Endothelial cell of umbilical vein (primary cell): ENCODE measurements around the gene DGKD. TPM values are rescaled to one million over a fixed set of nuclear protein-coding genes. Genes with fewer than 3 reads are reported as not detected.
"Not testable (repeated sequence)": the region's sequence is repeated elsewhere in the genome, so short reads cannot be mapped to it uniquely, and the experiment has no call there.

Source experiments
- BruUV-seq: library from RNA; stranded (reverse); fragments of 400-500 nt; replicated peaks from 2 replicates; lab custom pipeline; 2021; lab: Mats Ljungman, UMichigan
- CTCF ChIA-PET: fragments of 300-600, 350-600 bp; sonication (Branson Sonifier 250); formaldehyde crosslinking; loops from one replicate; lab custom pipeline; 2021; ENCODE audit warnings: antibody characterized with exemption, inconsistent platforms; lab: Charles Lee
- POLR2A ChIA-PET: fragments of 300-600, 350-600 bp; sonication (Branson Sonifier 250); formaldehyde crosslinking; loops from one replicate; lab custom pipeline; 2021; ENCODE audit warnings: antibody characterized with exemption, inconsistent platforms; lab: Charles Lee
- DNase-seq: peaks from one replicate; pipeline ENCODE4 v3.0.0-alpha.2; 2011; ENCODE audit warnings: low read depth, low spot score
- FAIRE-seq: peaks from 2 replicates; lab custom pipeline; 2011; peaks lifted over from hg19 to GRCh38; lab: Jason Lieb, UNC
- H2AFZ ChIP-seq: 2 replicates; pipeline ENCODE4 v1.6.0; 2012; ENCODE audit warnings: low read depth, low read length, control low read depth, inconsistent platforms
- H3K27ac ChIP-seq: 2 replicates; pipeline ENCODE4 v1.5.1; 2011; ENCODE audit warnings: low read depth, mild to moderate bottlenecking, control low read depth, low read length, moderate library complexity; ENCODE audit not compliant: insufficient read depth
- H3K27me3 ChIP-seq, 2 experiments: 2 replicates each; pipeline versions ENCODE4 v1.6.0 to v1.6.1; 2011; ENCODE audit warnings: low read length in 2 of 2, mixed read lengths in 1 of 2; ENCODE audit not compliant: control insufficient read depth in 2 of 2, insufficient read depth in 2 of 2
- H3K36me3 ChIP-seq, 2 experiments: 2 replicates in 1 of 2; 3 replicates in 1 of 2; pipeline ENCODE4 v1.5.1; 2011; ENCODE audit warnings: low read length in 2 of 2, mild to moderate bottlenecking in 1 of 2, moderate library complexity in 1 of 2; ENCODE audit not compliant: control insufficient read depth in 2 of 2, insufficient read depth in 2 of 2; ENCODE audit errors: extremely low read depth in 1 of 2
- H3K4me1 ChIP-seq: 3 replicates; pipeline ENCODE4 v1.5.1; 2011; ENCODE audit warnings: mild to moderate bottlenecking, low read length; ENCODE audit not compliant: control insufficient read depth, insufficient read depth; ENCODE audit errors: extremely low read depth
- H3K4me2 ChIP-seq: 2 replicates; pipeline ENCODE4 v1.6.1; 2011; ENCODE audit warnings: low read length, control low read depth, mixed read lengths; ENCODE audit not compliant: insufficient read depth
- H3K4me3 ChIP-seq, 3 experiments: fragments of 200-600 bp in 1 of 3; sonication (generic), shearing (Covaris generic) in 1 of 3; replicated peaks in 1 of 3; 2 replicates each; pipeline ENCODE4 v1.5.1; 2011 to 2016; ENCODE audit warnings: control low read depth in 3 of 3, low read length in 3 of 3, mild to moderate bottlenecking in 2 of 3, inconsistent platforms in 1 of 3, low read depth in 1 of 3, moderate library complexity in 1 of 3; ENCODE audit not compliant: insufficient read depth in 1 of 3
- H3K79me2 ChIP-seq: 2 replicates; pipeline ENCODE4 v1.6.0; 2012; ENCODE audit warnings: low read length, inconsistent platforms; ENCODE audit not compliant: control insufficient read depth, insufficient read depth
- H3K9ac ChIP-seq: replicated peaks from 2 replicates; pipeline ENCODE3; 2011; ENCODE audit warnings: low read length, control low read depth; ENCODE audit not compliant: insufficient read depth; ENCODE audit errors: extremely low read depth
- H3K9me1 ChIP-seq: replicated peaks from 3 replicates; pipeline ENCODE4 v1.6.0; 2011; ENCODE audit warnings: mild to moderate bottlenecking, low read length; ENCODE audit not compliant: control insufficient read depth, insufficient read depth; ENCODE audit errors: extremely low read depth
- H3K9me3 ChIP-seq: replicated peaks from 2 replicates; pipeline ENCODE4 v1.5.1; 2012; ENCODE audit warnings: low read length, inconsistent platforms; ENCODE audit not compliant: control insufficient read depth, insufficient read depth
- H4K20me1 ChIP-seq: replicated peaks from 2 replicates; pipeline ENCODE3; 2011; ENCODE audit warnings: mild to moderate bottlenecking, low read length; ENCODE audit not compliant: control insufficient read depth, insufficient read depth; ENCODE audit errors: extremely low read depth
- CTCF ChIP-seq, 2 donors: IDR thresholded peaks; 1 replicate in 1 of 2; 2 replicates in 1 of 2; pipeline ENCODE4 v1.5.1; 2011; ENCODE audit warnings: low read length in 2 of 2, mild to moderate bottlenecking in 2 of 2, moderate library complexity in 2 of 2, control low read depth in 1 of 2, inconsistent platforms in 1 of 2, low read depth in 1 of 2; ENCODE audit not compliant: insufficient read depth in 1 of 2; ENCODE audit errors: extremely low read depth in 1 of 2
- EZH2 ChIP-seq: IDR thresholded peaks from 2 replicates; pipeline ENCODE4 v1.6.1; 2012; ENCODE audit warnings: borderline replicate concordance, low read depth, mild to moderate bottlenecking, moderate library complexity, low read length, inconsistent platforms; ENCODE audit not compliant: severe bottlenecking
- FOS ChIP-seq: IDR thresholded peaks from 2 replicates; pipeline ENCODE4 v1.6.1; 2011; ENCODE audit warnings: mild to moderate bottlenecking, low read length, moderate library complexity, borderline replicate concordance; ENCODE audit not compliant: insufficient read depth
- GATA2 ChIP-seq: IDR thresholded peaks from 2 replicates; pipeline ENCODE4 v1.7.0; 2011; ENCODE audit warnings: low read depth, mild to moderate bottlenecking, moderate library complexity, mixed read lengths, low read length; ENCODE audit not compliant: insufficient read length, insufficient read depth
- JUN ChIP-seq: IDR thresholded peaks from 2 replicates; pipeline ENCODE4 v1.6.1; 2011; ENCODE audit warnings: borderline replicate concordance, low read depth; ENCODE audit not compliant: insufficient read length, insufficient read depth
- MAX ChIP-seq: IDR thresholded peaks from 2 replicates; pipeline ENCODE4 v1.6.1; 2011; ENCODE audit not compliant: insufficient read depth, insufficient read length
- MYC ChIP-seq: IDR thresholded peaks from one replicate; pipeline ENCODE4 v1.6.1; 2011; ENCODE audit warnings: mild to moderate bottlenecking, low read depth, low read length
- POLR2A ChIP-seq: IDR thresholded peaks from 2 replicates; pipeline ENCODE4 v1.6.1; 2012; ENCODE audit warnings: low read depth, mild to moderate bottlenecking, control low read depth, low read length
- POLR2AphosphoS5 ChIP-seq: IDR thresholded peaks from 2 replicates; pipeline ENCODE4 v1.6.1; 2012; ENCODE audit warnings: low read depth, mild to moderate bottlenecking, control low read depth, low read length, moderate library complexity; ENCODE audit not compliant: insufficient read depth
- dilution Hi-C: fragments of 300-500 bp; cut with MboI; formaldehyde crosslinking; loops from one replicate; pipeline ENCODE4 v1.15.0; 2019; ENCODE audit warnings: low sequenced_read_pairs; ENCODE audit not compliant: extremely low pct_ligation_motif_present
- intact Hi-C: fragments of 100-400 bp; cut with micrococcal nuclease; formaldehyde crosslinking; loops from one replicate; pipeline ENCODE4 v1.10.0; 2022
- polyA plus RNA-seq, 4 experiments: library from polyadenylated mRNA; depleted of rRNA in 3 of 4; stranded (reverse) in 3 of 4; unstranded in 1 of 4; fragments of >200 nt; gene quantifications; 2 replicates each; pipeline versions ENCODE4 v1.2.1 to v1.2.3, GENCODE V29; 2011 to 2012; ENCODE audit warnings: missing spikeins in 1 of 4
- total RNA-seq: library from RNA; stranded (reverse); gene quantifications from 2 replicates; pipeline ENCODE4 v1.2.3, GENCODE V29; 2021

Gene DGKD
- total and polyA plus RNA-seq, 2 donors (not counting 3 experiments of a cell fraction or from before 2014, with no cell fraction given): 10.8 to 36.6 TPM

GRCh38 chr2:233334915-233335314 lies 19.4 kb upstream of the DGKD start:
- Histone ChIP-seq H4K20me1 (no peaks in the 10 kb centered on the region), H3K79me2 (no peaks in the 10 kb centered on the region), H3K36me3 (no peaks in the 10 kb centered on the region), H3K9me3 (no peaks in the 10 kb centered on the region), H3K9me1 (no peaks in the 10 kb centered on the region), H3K4me3 (no peak overlapping the region), H3K4me1 (no peaks in the 10 kb centered on the region), H3K4me2 (no peak overlapping the region), H3K27ac (no peak overlapping the region), H2AFZ (no peak overlapping the region), H3K9ac (no peak overlapping the region), H3K27me3 (peaks cover 0 to 2% of the 10 kb centered on the region in 2 experiments)
- CTCF ChIA-PET: no interaction called here
- DNase-seq: no peak
- no peak for FAIRE-seq
- intact Hi-C loops: no loop called here
- dilution Hi-C loops: no loop called here
- TF ChIP-seq GATA2: no peak
- no peak for TF ChIP-seq CTCF (IDR thresholded peaks at IDR 0.05; ENCODE audit: extremely low read depth in 1 of 2, insufficient read depth in 1 of 2, low read depth in 1 of 2, low read length in 2 of 2)
- TF ChIP-seq EZH2: no peak
- TF ChIP-seq POLR2AphosphoS5: no peak
- no peak for TF ChIP-seq FOS
- no peak for TF ChIP-seq JUN
- TF ChIP-seq MAX: no peak
- no peak for TF ChIP-seq MYC
- no peak for TF ChIP-seq POLR2A
- POLR2A ChIA-PET: no interaction called here
- no TSS peak for BruUV-seq

- H3K27ac ChIP-seq, H3K4me2 ChIP-seq, POLR2A ChIA-PET, FAIRE-seq, intact Hi-C loops, H3K36me3 ChIP-seq, H3K27me3 ChIP-seq, H4K20me1 ChIP-seq, H3K4me1 ChIP-seq, H3K4me3 ChIP-seq, CTCF ChIA-PET, H3K9ac ChIP-seq, H2AFZ ChIP-seq, H3K9me3 ChIP-seq, DNase-seq, H3K79me2 ChIP-seq, BruUV-seq, dilution Hi-C loops, H3K9me1 ChIP-seq: not testable (repeated sequence)
Measured at GRCh38 chr2:233336091-233336490, 18.2 kb upstream of the DGKD start.
